CD14-positive monocyte (primary cell): ENCODE data around the gene SLC66A1. TPM values are rescaled to one million over a fixed set of nuclear protein-coding genes. Genes with fewer than 3 reads are reported as not detected.
A peak's percentile ranks its signal among the peaks of the same experiment; 100 is the strongest.

ENCODE experiments used
- DNase-seq, 3 donors: peaks; one replicate each; pipeline ENCODE4 v3.0.0-alpha.2; 2011 to 2022
- H2AFZ ChIP-seq: 2 replicates; pipeline ENCODE4 v1.6.0; 2012; ENCODE audit warnings: mild to moderate bottlenecking, low read depth, low read length, inconsistent platforms; ENCODE audit not compliant: insufficient read depth, poor library complexity, severe bottlenecking
- H3K27ac ChIP-seq, 2 donors: 1 replicate in 1 of 2; 2 replicates in 1 of 2; pipeline ENCODE4 v1.5.1; 2012 to 2013; ENCODE audit warnings: low read length in 2 of 2, control low read depth in 1 of 2, inconsistent platforms in 1 of 2, low read depth in 1 of 2, mild to moderate bottlenecking in 1 of 2
- H3K27me3 ChIP-seq, 2 donors: one replicate each; pipeline versions ENCODE4 v1.6.0 to v1.6.1; 2011 to 2013; ENCODE audit warnings: low read length in 2 of 2; ENCODE audit not compliant: control insufficient read depth in 2 of 2, insufficient read depth in 2 of 2
- H3K36me3 ChIP-seq, 2 donors: replicated peaks in 1 of 2; 1 replicate in 1 of 2; 2 replicates in 1 of 2; pipeline versions ENCODE4 v1.5.1 to v1.6.1; 2012 to 2013; ENCODE audit warnings: low read length in 2 of 2, control low read depth in 1 of 2, inconsistent platforms in 1 of 2, mild to moderate bottlenecking in 1 of 2; ENCODE audit not compliant: insufficient read depth in 2 of 2, control insufficient read depth in 1 of 2
- H3K4me1 ChIP-seq, 2 donors: 1 replicate in 1 of 2; 2 replicates in 1 of 2; pipeline versions ENCODE4 v1.5.1 to v1.6.1; 2012 to 2013; ENCODE audit warnings: low read length in 2 of 2, control low read depth in 1 of 2, inconsistent platforms in 1 of 2, mild to moderate bottlenecking in 1 of 2, moderate library complexity in 1 of 2; ENCODE audit not compliant: insufficient read depth in 2 of 2, control insufficient read depth in 1 of 2
- H3K4me2 ChIP-seq: replicated peaks from 2 replicates; pipeline ENCODE3; 2012; ENCODE audit warnings: low read length, moderate library complexity, mild to moderate bottlenecking; ENCODE audit not compliant: poor library complexity, severe bottlenecking; ENCODE audit errors: extremely low read depth
- H3K4me3 ChIP-seq, 3 experiments: fragments of 200-600 bp in 1 of 3; sonication (generic) in 1 of 3; replicated peaks in 1 of 3; 1 replicate in 2 of 3; 2 replicates in 1 of 3; pipeline ENCODE4 v1.5.1; 2011 to 2013; ENCODE audit warnings: low read length in 3 of 3, mild to moderate bottlenecking in 3 of 3, control low read depth in 2 of 3, low read depth in 2 of 3, inconsistent platforms in 1 of 3, moderate library complexity in 1 of 3
- H3K79me2 ChIP-seq: 2 replicates; pipeline ENCODE4 v1.6.0; 2012; ENCODE audit warnings: mild to moderate bottlenecking, control low read depth, inconsistent platforms, low read length, moderate library complexity; ENCODE audit not compliant: insufficient read depth
- H3K9ac ChIP-seq: 2 replicates; pipeline ENCODE4 v1.6.0; 2017; ENCODE audit warnings: low read length, mild to moderate bottlenecking; ENCODE audit not compliant: insufficient read depth, poor library complexity, severe bottlenecking
- H3K9me3 ChIP-seq, 2 donors: replicated peaks in 1 of 2; 1 replicate in 1 of 2; 2 replicates in 1 of 2; pipeline versions ENCODE4 v1.5.1 to v1.6.1; 2012 to 2013; ENCODE audit warnings: low read length in 2 of 2, control low read depth in 1 of 2; ENCODE audit not compliant: control insufficient read depth in 1 of 2, insufficient read depth in 1 of 2
- H4K20me1 ChIP-seq: 2 replicates; pipeline ENCODE4 v1.6.0; 2012; ENCODE audit warnings: mild to moderate bottlenecking, low read length, control low read depth, moderate library complexity; ENCODE audit not compliant: insufficient read depth
- H3K27ac Mint-ChIP-seq, 7 donors: one replicate each; pipeline ENCODE4 v1.8.0; 2020; ENCODE audit warnings: mild to moderate bottlenecking in 7 of 7, mixed read lengths in 7 of 7, moderate library complexity in 6 of 7, inconsistent platforms in 2 of 7
- H3K27me3 Mint-ChIP-seq, 3 donors: one replicate each; pipeline ENCODE4 v1.8.0; 2021 to 2022; ENCODE audit warnings: low read depth in 3 of 3, mild to moderate bottlenecking in 3 of 3, mixed read lengths in 3 of 3, moderate library complexity in 3 of 3, inconsistent platforms in 1 of 3
- H3K36me3 Mint-ChIP-seq, 2 donors: one replicate each; pipeline ENCODE4 v1.8.0; 2020; ENCODE audit warnings: mixed read lengths in 2 of 2, inconsistent platforms in 1 of 2, mild to moderate bottlenecking in 1 of 2
- H3K4me1 Mint-ChIP-seq: one replicate; pipeline ENCODE4 v1.8.0; 2020; ENCODE audit warnings: mild to moderate bottlenecking, mixed read lengths
- H3K4me3 Mint-ChIP-seq, 2 donors: one replicate each; pipeline ENCODE4 v1.8.0; 2020; ENCODE audit warnings: mild to moderate bottlenecking in 2 of 2, mixed read lengths in 2 of 2, moderate library complexity in 1 of 2
- H3K9me3 Mint-ChIP-seq, 7 donors: one replicate each; pipeline ENCODE4 v1.8.0; 2020 to 2022; ENCODE audit warnings: mixed read lengths in 7 of 7, mild to moderate bottlenecking in 6 of 7, moderate library complexity in 6 of 7, inconsistent platforms in 2 of 7
- CTCF ChIP-seq: fragments of 200-600 bp; IDR thresholded peaks from one replicate; pipeline ENCODE4 v1.8.0; 2022; ENCODE audit warnings: antibody characterized with exemption, mild to moderate bottlenecking
- WGBS: methylation state at CpG from one replicate; pipeline ENCODE4 v1.1.5; 2013; ENCODE audit warnings: missing lambda C conversion rate; ENCODE audit not compliant: insufficient coverage; 5-methylcytosine and 5-hydroxymethylcytosine counted together
- intact Hi-C, 2 donors: fragments of 100-400 bp; cut with micrococcal nuclease; formaldehyde crosslinking; loops; one replicate each; pipeline versions ENCODE4 v1.15.0 to v1.15.1; 2023
- polyA plus RNA-seq, 3 donors: library from polyadenylated mRNA; depleted of rRNA in 1 of 3; unstranded in 2 of 3; stranded (reverse) in 1 of 3; fragments of 300-500 nt in 2 of 3; fragments of >200 nt in 1 of 3; fragmentation: Illumina TruSeq in 2 of 3; gene quantifications; 1 replicate in 2 of 3; 2 replicates in 1 of 3; pipeline ENCODE4 v1.2.3, GENCODE V29; 2012 to 2021

Gene SLC66A1
- polyA plus RNA-seq, 3 donors = 9.1 to 21.1 (median 9.7) TPM

GRCh38 chr1:19338323-19338762 lies 26.2 kb downstream of the SLC66A1 start:
- H3K36me3 ChIP-seq = peaks cover 36 to 58% of the 10 kb centered on the region in 2 donors

GRCh38 chr1:19339214-19339861 lies 27.2 kb downstream of the SLC66A1 start:
- Histone ChIP-seq H3K9ac (no peak overlapping the region), H4K20me1 (peaks cover 58% of the 10 kb centered on the region), H3K4me1 (no peaks in the 10 kb centered on the region), H3K9me3 (no peaks in the 10 kb centered on the region), H3K27me3 (no peaks in the 10 kb centered on the region), H3K27ac (no peak overlapping the region), H3K79me2 (no peaks in the 10 kb centered on the region), H3K4me2 (no peak overlapping the region), H3K4me3 (no peak overlapping the region), H2AFZ (no peak overlapping the region), H3K36me3 (peaks cover 46 to 68% of the 10 kb centered on the region in 2 donors)
- H3K9me3 Mint-ChIP-seq = peaks cover 0 to 3% (median 0%) of the 10 kb centered on the region in 7 donors
- H3K27me3 Mint-ChIP-seq = no peaks in the 10 kb centered on the region
- H3K36me3 Mint-ChIP-seq = peaks cover 58 to 77% of the 10 kb centered on the region in 2 donors
- TF ChIP-seq CTCF = no peak
- intact Hi-C loops = no loop called here
- no peak for DNase-seq
- H3K27ac Mint-ChIP-seq = no peak overlapping the region
- H3K4me1 Mint-ChIP-seq = no peaks in the 10 kb centered on the region
- WGBS = 98% methylated on average over 18 of the region's 19 CpGs
- H3K4me3 Mint-ChIP-seq = no peak overlapping the region

More at GRCh38 chr1:19338323-19338762, 26.2 kb downstream of the SLC66A1 start:
- Histone ChIP-seq H3K27me3 (no peaks in the 10 kb centered on the region), H3K27ac (no peak overlapping the region), H3K4me2 (no peak overlapping the region), H3K4me1 (no peaks in the 10 kb centered on the region), H3K79me2 (no peaks in the 10 kb centered on the region), H3K9ac (no peak overlapping the region), H3K9me3 (no peaks in the 10 kb centered on the region), H4K20me1 (peaks cover 59% of the 10 kb centered on the region), H3K4me3 (no peak overlapping the region), H2AFZ (no peak overlapping the region)
- Mint-ChIP-seq H3K36me3 (peaks cover 52 to 67% of the 10 kb centered on the region in 2 donors), H3K27ac (peak overlapping the region in 1 of 7 donors; percentile 50), H3K27me3 (no peaks in the 10 kb centered on the region), H3K9me3 (peaks cover 0 to 3% (median 0%) of the 10 kb centered on the region in 7 donors), H3K4me3 (no peak overlapping the region), H3K4me1 (no peaks in the 10 kb centered on the region)
- intact Hi-C loops = no loop called here
- WGBS = 96% methylated on average over 18 of the region's 27 CpGs
- no peak for TF ChIP-seq CTCF
- DNase-seq = no peak
